ENCODE data around the gene DDX55. TPM values are rescaled to one million over a fixed set of nuclear protein-coding genes. Genes with fewer than 3 reads are reported as not detected.
A peak's percentile ranks its signal among the peaks of the same experiment; 100 is the strongest.

The DDX55 gene
- total and polyA plus RNA-seq, 2 of the 13 experiments (the other 11 are each of a cell fraction or from before 2014, with no cell fraction given) = 22.2 to 37.0 TPM

- TF ChIP-seq AGO1 (IDR thresholded peaks at IDR 0.05; ENCODE audit: low read depth, low read length, poor library complexity, severe bottlenecking) (no peak), MNT (IDR thresholded peaks at IDR 0.05) (peak; percentile 93), FOXA1 (IDR thresholded peaks at IDR 0.05) (no peak), FOXA1 (CRISPR knock-in tag; IDR thresholded peaks at IDR 0.05) (no peak; the same call in 1 of the 2 replicates), ZNF24 (IDR thresholded peaks at IDR 0.05) (peak; percentile 45; the same call in 1 of the 2 replicates), ZNF687 (CRISPR knock-in tag; IDR thresholded peaks at IDR 0.05) (peak; percentile 91), ZNF34 (CRISPR knock-in tag; IDR thresholded peaks at IDR 0.05; ENCODE audit: borderline replicate concordance) (no peak; the same call in 1 of the 2 replicates), RXRA (CRISPR knock-in tag; IDR thresholded peaks at IDR 0.05) (no peak), ZNF44 (CRISPR knock-in tag; IDR thresholded peaks at IDR 0.05) (peak; percentile 77; the same call in 1 of the 2 replicates), ZNF235 (CRISPR knock-in tag; IDR thresholded peaks at IDR 0.05; ENCODE audit: borderline replicate concordance) (no peak), FOXO4 (CRISPR knock-in tag; conservative IDR thresholded peaks at IDR 0.05) (no peak), ARID3A (IDR thresholded peaks at IDR 0.05; ENCODE audit: low read depth, low read length) (0 out of 2 replicates have a peak, but pooled peaks have one; percentile 34), MAX (IDR thresholded peaks at IDR 0.05) (peak; percentile 98), ZNF550 (CRISPR knock-in tag; IDR thresholded peaks at IDR 0.05; ENCODE audit: borderline replicate concordance) (no peak), ZNF567 (CRISPR knock-in tag; IDR thresholded peaks at IDR 0.05; ENCODE audit: borderline replicate concordance) (peak; percentile 96; the same call in 1 of the 2 replicates), ZNF180 (CRISPR knock-in tag; IDR thresholded peaks at IDR 0.05; ENCODE audit: borderline replicate concordance, low read depth) (no peak), ZNF616 (CRISPR knock-in tag; IDR thresholded peaks at IDR 0.05; ENCODE audit: low read depth) (peak; percentile 51; the same call in 1 of the 2 replicates)
Observed at GRCh38 chr12:123633379-123634141, 31.7 kb downstream of the DDX55 start, which contains the start of the genes EIF2B1 and GTF2H3 (continued).

All from HepG2 (cell line).